ENCODE measurements around the gene RBFA. TPM values are rescaled to one million over a fixed set of nuclear protein-coding genes. Genes with fewer than 3 reads are reported as not detected.

The RBFA gene
- total and polyA plus RNA-seq, 10 of the 15 experiments (the other 5 are each of a cell fraction or from before 2014, with no cell fraction given): 7.2 to 56.0 (median 37.7) TPM

DNA sequence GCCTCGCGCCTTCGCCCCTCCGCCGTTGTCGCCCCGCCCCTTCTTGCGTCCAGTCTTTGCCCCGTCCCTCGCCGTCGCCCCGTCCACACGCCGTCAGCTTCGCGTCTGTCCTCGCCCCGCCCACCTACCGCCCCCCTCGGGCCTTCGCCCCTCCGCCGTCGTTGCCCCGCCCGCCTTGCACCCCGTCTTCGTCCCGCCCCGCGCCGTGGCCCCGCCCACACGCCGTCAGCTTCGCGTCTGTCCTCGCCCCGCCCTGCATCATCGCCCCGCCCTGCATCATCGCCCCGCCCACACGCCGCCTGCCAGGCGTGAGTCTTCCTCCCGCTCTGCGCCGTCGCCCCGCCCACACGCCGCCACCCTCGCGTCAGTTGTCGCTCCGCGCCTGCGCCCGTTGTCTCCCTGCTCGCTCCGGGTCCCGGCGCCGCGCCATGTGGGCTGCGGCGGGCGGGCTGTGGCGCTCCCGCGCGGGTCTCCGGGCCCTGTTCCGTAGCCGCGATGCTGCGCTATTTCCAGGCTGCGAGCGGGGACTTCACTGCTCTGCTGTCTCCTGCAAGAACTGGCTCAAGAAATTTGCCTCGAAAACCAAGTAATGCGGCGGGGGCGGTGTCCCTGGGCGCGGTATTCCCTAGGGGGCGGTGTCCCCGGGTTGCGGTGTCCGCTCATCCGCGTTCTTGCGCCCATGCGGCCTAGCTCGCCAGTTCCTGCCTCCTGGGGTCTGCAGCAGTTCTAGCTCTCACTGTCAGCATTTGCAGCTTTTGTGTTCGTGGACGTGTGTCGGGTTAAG, at the start of gene RBFA (continued):
- TF ChIP-seq SPI1 (IDR thresholded peaks at IDR 0.05; ENCODE audit: borderline replicate concordance, insufficient read depth, low read depth, low read length): no peak
- no peak for TF ChIP-seq BCLAF1 (IDR thresholded peaks at IDR 0.05)
- TF ChIP-seq, protein P1, sequence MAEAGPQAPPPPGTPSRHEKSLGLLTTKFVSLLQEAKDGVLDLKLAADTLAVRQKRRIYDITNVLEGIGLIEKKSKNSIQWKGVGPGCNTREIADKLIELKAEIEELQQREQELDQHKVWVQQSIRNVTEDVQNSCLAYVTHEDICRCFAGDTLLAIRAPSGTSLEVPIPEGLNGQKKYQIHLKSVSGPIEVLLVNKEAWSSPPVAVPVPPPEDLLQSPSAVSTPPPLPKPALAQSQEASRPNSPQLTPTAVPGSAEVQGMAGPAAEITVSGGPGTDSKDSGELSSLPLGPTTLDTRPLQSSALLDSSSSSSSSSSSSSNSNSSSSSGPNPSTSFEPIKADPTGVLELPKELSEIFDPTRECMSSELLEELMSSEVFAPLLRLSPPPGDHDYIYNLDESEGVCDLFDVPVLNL (IDR thresholded peaks at IDR 0.05; ENCODE audit: low read depth, low read length): no peak
- no peak for TF ChIP-seq ZNF622 (IDR thresholded peaks at IDR 0.05)
- no peak for TF ChIP-seq CBX5 (IDR thresholded peaks at IDR 0.05; ENCODE audit: low read depth)
- TF ChIP-seq KDM1A (IDR thresholded peaks at IDR 0.05; ENCODE audit: borderline replicate concordance): no peak
- peak; percentile 98; the same call in 1 of the 2 replicates for TF ChIP-seq RB1 (IDR thresholded peaks at IDR 0.05; ENCODE audit: borderline replicate concordance)
- TF ChIP-seq, protein P2, sequence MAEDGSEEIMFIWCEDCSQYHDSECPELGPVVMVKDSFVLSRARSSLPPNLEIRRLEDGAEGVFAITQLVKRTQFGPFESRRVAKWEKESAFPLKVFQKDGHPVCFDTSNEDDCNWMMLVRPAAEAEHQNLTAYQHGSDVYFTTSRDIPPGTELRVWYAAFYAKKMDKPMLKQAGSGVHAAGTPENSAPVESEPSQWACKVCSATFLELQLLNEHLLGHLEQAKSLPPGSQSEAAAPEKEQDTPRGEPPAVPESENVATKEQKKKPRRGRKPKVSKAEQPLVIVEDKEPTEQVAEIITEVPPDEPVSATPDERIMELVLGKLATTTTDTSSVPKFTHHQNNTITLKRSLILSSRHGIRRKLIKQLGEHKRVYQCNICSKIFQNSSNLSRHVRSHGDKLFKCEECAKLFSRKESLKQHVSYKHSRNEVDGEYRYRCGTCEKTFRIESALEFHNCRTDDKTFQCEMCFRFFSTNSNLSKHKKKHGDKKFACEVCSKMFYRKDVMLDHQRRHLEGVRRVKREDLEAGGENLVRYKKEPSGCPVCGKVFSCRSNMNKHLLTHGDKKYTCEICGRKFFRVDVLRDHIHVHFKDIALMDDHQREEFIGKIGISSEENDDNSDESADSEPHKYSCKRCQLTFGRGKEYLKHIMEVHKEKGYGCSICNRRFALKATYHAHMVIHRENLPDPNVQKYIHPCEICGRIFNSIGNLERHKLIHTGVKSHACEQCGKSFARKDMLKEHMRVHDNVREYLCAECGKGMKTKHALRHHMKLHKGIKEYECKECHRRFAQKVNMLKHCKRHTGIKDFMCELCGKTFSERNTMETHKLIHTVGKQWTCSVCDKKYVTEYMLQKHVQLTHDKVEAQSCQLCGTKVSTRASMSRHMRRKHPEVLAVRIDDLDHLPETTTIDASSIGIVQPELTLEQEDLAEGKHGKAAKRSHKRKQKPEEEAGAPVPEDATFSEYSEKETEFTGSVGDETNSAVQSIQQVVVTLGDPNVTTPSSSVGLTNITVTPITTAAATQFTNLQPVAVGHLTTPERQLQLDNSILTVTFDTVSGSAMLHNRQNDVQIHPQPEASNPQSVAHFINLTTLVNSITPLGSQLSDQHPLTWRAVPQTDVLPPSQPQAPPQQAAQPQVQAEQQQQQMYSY (CRISPR knock-in tag; IDR thresholded peaks at IDR 0.05): no peak
- no peak for TF ChIP-seq ETV6 (conservative IDR thresholded peaks at IDR 0.05 in 1 of 2, IDR thresholded peaks at IDR 0.05 in 1 of 2; ENCODE audit: borderline replicate concordance in 1 of 2, low read depth in 1 of 2)
- peak; percentile 68; the same call in 1 of the 2 replicates for TF ChIP-seq BACH1 (IDR thresholded peaks at IDR 0.05; ENCODE audit: borderline replicate concordance)
- no peak for TF ChIP-seq JUNB (IDR thresholded peaks at IDR 0.05)
- TF ChIP-seq ZZZ3 (IDR thresholded peaks at IDR 0.05; ENCODE audit: control insufficient read depth, insufficient read length, low read depth): no peak
- TF ChIP-seq CREB1 (IDR thresholded peaks at IDR 0.05; ENCODE audit: low read depth): peak; percentile 73
- no peak for TF ChIP-seq ZBTB4 (CRISPR knock-in tag; IDR thresholded peaks at IDR 0.05)
- TF ChIP-seq ATF7 (IDR thresholded peaks at IDR 0.05; ENCODE audit: low read depth): no peak

Measured in GM12878 (cell line).